Fibroblast of villous mesenchyme (primary cell): Measurements from ENCODE around the gene ADAP2. TPM values are rescaled to one million over a fixed set of nuclear protein-coding genes. Genes with fewer than 3 reads are reported as not detected.

Experiments
- DNase-seq: peaks from one replicate; pipeline ENCODE4 v3.0.0-alpha.2; 2010; ENCODE audit warnings: low read depth
- H3K4me3 ChIP-seq: 2 replicates; pipeline ENCODE4 v1.5.1; 2011; ENCODE audit warnings: low read depth, mild to moderate bottlenecking, low read length
- CTCF ChIP-seq: IDR thresholded peaks from 2 replicates; pipeline ENCODE4 v1.5.1; 2012; ENCODE audit warnings: low read depth, mild to moderate bottlenecking, low read length; ENCODE audit not compliant: insufficient read depth
- small RNA-seq: library from RNA; depleted of rRNA; stranded (forward); fragments of <200 nt; gene quantifications from one replicate; pipeline ENCODE3, GENCODE V24; 2012
- total RNA-seq: library from RNA; depleted of rRNA; stranded (reverse); fragments of >200 nt; gene quantifications from 2 replicates; pipeline ENCODE4 v1.2.3, GENCODE V29; 2012

Gene ADAP2
- total RNA-seq, 1 donor = 3.0 TPM

- H3K4me3 ChIP-seq = peak overlapping the region; percentile 60
- no peak for TF ChIP-seq CTCF
- peak; percentile 60 for DNase-seq
Measured at GRCh38 chr17:31008374-31009041, 86.8 kb downstream of the ADAP2 start.

Small RNA genes within 50 kb of the gene (small RNA-seq; reads per million reads assigned to genes)
- not detected for gene AC138207.3
- gene RN7SL138P = not detected

Other genes with a start within 250 kb of the ADAP2 start
- 10.0 and 22.5 TPM in 2 replicates for gene CRLF3, start 97.3 kb upstream of the ADAP2 start, total RNA-seq
- 3.9 and 4.3 TPM in 2 replicates for gene ATAD5, start 90.0 kb upstream of the ADAP2 start, total RNA-seq
- gene TEFM, start 15.7 kb upstream of the ADAP2 start, total RNA-seq = 9.7 and 12.5 TPM in 2 replicates
- gene RNF135, start 49.1 kb downstream of the ADAP2 start, total RNA-seq = 8.4 and 8.6 TPM in 2 replicates
- 75.1 and 82.5 TPM in 2 replicates for gene NF1, start 173.0 kb downstream of the ADAP2 start, total RNA-seq